Activated naive CD4-positive, alpha-beta T cell treated with anti-CD3 and anti-CD28 coated beads for 36 hours (primary cell): ENCODE results near the gene PRKAR2B. TPM values are rescaled to one million over a fixed set of nuclear protein-coding genes. Genes with fewer than 3 reads are reported as not detected.
"Not testable (repeated sequence)": the region's sequence is repeated elsewhere in the genome, so short reads cannot be mapped to it uniquely, and the experiment has no call there.

Experiments
- CTCF ChIA-PET: fragments of 350-600 bp; sonication (Branson Sonifier 250); formaldehyde crosslinking; loops from one replicate; lab custom pipeline; 2021; ENCODE audit warnings: antibody characterized with exemption; lab: Charles Lee
- DNase-seq: peaks from one replicate; pipeline ENCODE4 v3.0.0-alpha.2; 2020
- H3K27ac Mint-ChIP-seq: one replicate; pipeline ENCODE4 v1.8.0; 2021; ENCODE audit warnings: mild to moderate bottlenecking, mixed read lengths
- H3K27me3 Mint-ChIP-seq: one replicate; pipeline ENCODE4 v1.8.0; 2021; ENCODE audit warnings: low read depth, mixed read lengths
- H3K36me3 Mint-ChIP-seq: one replicate; pipeline ENCODE4 v1.8.0; 2021; ENCODE audit warnings: low read depth, mixed read lengths
- H3K4me1 Mint-ChIP-seq: one replicate; pipeline ENCODE4 v1.8.0; 2021; ENCODE audit warnings: low read depth, mixed read lengths
- H3K4me3 Mint-ChIP-seq: one replicate; pipeline ENCODE4 v1.8.0; 2021; ENCODE audit warnings: mild to moderate bottlenecking, moderate library complexity, mixed read lengths
- H3K9me3 Mint-ChIP-seq: one replicate; pipeline ENCODE4 v1.8.0; 2021; ENCODE audit warnings: mixed read lengths
- intact Hi-C: fragments of 100-400 bp; cut with micrococcal nuclease; formaldehyde crosslinking; loops from one replicate; pipeline ENCODE4 v1.15.1; 2023
- total RNA-seq, 2 experiments: library from RNA; stranded (reverse); gene quantifications; one replicate each; pipeline ENCODE4 v1.2.3, GENCODE V29; 2021

PRKAR2B gene
- total RNA-seq, 2 experiments from 2014 or later = 1.5 TPM

DNA sequence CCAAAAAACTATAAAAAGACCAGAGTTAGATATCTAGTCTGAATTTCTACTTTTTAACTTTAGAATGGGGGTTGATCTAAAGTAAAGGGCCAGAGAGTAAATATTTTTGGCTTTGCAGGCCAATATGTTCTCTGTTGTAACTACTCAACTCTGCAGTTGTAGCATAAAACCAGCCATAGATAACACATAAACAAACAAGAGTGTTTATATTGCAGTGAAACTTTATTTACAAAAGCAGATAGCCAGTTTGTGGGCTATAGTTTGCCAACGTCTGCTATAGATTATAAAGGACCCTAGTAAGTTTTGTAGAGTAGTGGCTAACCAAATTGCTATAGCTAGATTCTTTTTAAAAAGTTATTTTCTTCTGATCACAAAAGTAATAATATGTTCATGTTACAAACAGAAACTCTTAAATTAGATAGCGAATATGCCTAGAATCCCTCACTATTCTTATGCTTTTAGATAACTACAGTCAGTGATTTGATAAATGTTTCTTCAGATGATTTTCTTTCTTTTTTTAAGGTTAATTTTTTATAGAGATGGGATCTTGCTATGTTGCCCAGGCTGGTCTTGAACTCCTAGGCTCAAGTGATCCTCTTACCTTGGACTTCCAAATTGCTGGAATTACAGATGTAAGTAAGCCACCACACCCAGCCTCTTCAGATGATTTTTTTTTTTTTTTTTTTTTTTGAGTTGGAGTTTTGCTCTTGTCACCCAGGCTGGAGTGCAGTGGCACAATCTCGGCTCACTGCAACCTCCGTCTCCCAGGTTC is 100.7 kb downstream of the PRKAR2B start:
- Mint-ChIP-seq H3K4me3 (no peak overlapping the region), H3K27ac (no peak overlapping the region), H3K9me3 (no peaks in the 10 kb centered on the region), H3K4me1 (peaks cover 4% of the 10 kb centered on the region), H3K36me3 (no peaks in the 10 kb centered on the region), H3K27me3 (no peaks in the 10 kb centered on the region)
- CTCF ChIA-PET = interaction anchor here (1.4 kb wide), 1 partner anchor 352 kb away, joined by 3 read pairs; no protein-coding TSS in a partner anchor
- DNase-seq = no peak
- intact Hi-C loops = loop anchor here (5.0 kb wide), 3 partner anchors 98 to 483 kb away; partner anchors contain the start of gene CCDC71L

DNA sequence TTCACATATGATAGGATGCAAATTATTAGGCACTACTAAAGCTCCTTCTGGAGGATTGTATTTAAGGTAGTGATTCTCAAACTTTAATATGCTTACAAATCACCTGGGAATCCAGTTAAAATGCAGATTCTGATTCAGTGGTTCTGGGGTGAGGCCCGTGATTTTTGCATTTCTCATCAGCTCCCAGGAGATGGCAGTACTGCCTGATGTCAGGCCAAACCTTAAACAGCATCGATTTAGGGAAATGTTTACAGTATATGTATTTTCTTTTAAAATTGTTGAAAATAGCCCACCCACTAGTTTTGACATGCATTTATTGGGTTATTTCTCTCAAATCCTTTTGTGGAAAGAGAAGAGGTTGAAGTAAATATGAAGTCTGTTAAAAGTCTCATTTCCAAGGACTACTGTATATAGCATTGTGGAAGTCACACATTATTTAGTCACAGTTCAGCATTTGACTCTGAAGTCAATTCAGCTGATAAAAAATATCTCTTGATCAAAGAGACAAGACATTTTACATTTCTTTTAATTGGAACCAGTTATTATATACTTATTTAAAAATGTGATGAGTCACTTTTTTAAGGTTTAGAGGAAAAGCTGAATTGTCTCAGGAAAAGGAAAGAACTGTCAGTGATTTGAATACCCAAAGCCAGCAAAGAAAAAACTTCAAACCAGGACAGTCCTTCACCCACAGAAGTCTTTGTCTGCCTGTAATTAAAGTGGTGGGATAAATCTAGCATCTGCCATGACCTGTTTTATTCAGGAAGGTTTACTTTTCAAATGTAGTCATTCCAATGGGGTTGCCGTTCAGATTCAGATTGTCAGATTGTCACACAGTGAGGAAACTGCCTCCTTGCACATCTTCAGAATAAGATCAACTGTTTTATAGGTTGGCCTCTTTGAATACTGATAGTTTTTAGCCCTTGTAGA is 103.2 kb downstream of the PRKAR2B start:
- no peaks in the 10 kb centered on the region for H3K36me3 Mint-ChIP-seq
- no peak overlapping the region for H3K27ac Mint-ChIP-seq
- no peaks in the 10 kb centered on the region for H3K27me3 Mint-ChIP-seq
- CTCF ChIA-PET = interaction anchor here (0.6 to 7.7 kb wide), 28 partner anchors 10 to 935 kb away, joined by 3 to 71 read pairs (median 4); partner anchors contain the start of gene HBP1
- H3K4me1 Mint-ChIP-seq = peaks cover 4% of the 10 kb centered on the region
- H3K9me3 Mint-ChIP-seq = no peaks in the 10 kb centered on the region
- DNase-seq = peak; percentile 52
- H3K4me3 Mint-ChIP-seq = no peak overlapping the region
- intact Hi-C loops = loop anchor here (1.0 to 5.0 kb wide), 8 partner anchors 100 to 732 kb away; partner anchors contain the start of gene CCDC71L

GRCh38 chr7:107148721-107149120 is 104.2 kb downstream of the PRKAR2B start:
- H3K27me3 Mint-ChIP-seq = no peaks in the 10 kb centered on the region
- intact Hi-C loops = loop anchor here (5.0 kb wide), 3 partner anchors 101 to 486 kb away; partner anchors contain the start of gene CCDC71L
- no peaks in the 10 kb centered on the region for H3K9me3 Mint-ChIP-seq
- no peak for DNase-seq
- no peak overlapping the region for H3K4me3 Mint-ChIP-seq
- CTCF ChIA-PET = interaction anchor here (0.6 to 7.7 kb wide), 13 partner anchors 14 to 730 kb away, joined by 3 to 71 read pairs (median 6); partner anchors contain the start of gene HBP1
- no peaks in the 10 kb centered on the region for H3K36me3 Mint-ChIP-seq
- peaks cover 4% of the 10 kb centered on the region for H3K4me1 Mint-ChIP-seq
- no peak overlapping the region for H3K27ac Mint-ChIP-seq

DNA sequence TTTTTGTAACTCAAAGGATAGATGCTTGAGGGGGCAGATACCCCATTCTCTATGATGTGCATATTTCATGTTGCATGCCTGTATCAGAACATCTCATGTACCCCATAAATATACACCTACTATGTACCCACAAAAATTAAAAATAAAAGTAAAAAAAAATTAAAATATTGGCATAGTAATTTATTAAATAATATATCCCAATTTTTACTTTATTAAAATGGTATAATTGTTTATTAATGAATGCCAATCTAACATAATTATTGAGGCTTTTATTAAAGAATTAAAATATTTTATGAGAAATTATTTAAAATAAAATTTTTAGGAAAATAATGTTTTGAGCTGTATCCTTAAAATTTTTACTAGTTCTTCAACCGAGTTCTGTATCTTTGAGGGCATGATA is 105.4 kb downstream of the PRKAR2B start:
- H3K36me3 Mint-ChIP-seq = no peaks in the 10 kb centered on the region
- DNase-seq = no peak
- no peaks in the 10 kb centered on the region for H3K27me3 Mint-ChIP-seq
- H3K9me3 Mint-ChIP-seq = no peaks in the 10 kb centered on the region
- peaks cover 4% of the 10 kb centered on the region for H3K4me1 Mint-ChIP-seq
- CTCF ChIA-PET = interaction anchor here (0.6 to 7.7 kb wide), 22 partner anchors 12 to 359 kb away, joined by 3 to 71 read pairs (median 4); partner anchors contain the start of gene HBP1
- H3K27ac Mint-ChIP-seq = no peak overlapping the region
- H3K4me3 Mint-ChIP-seq = no peak overlapping the region
- intact Hi-C loops = loop anchor here (1.0 to 10.0 kb wide), 7 partner anchors 103 to 605 kb away; partner anchors contain the start of genes CBLL1 and CCDC71L

DNA sequence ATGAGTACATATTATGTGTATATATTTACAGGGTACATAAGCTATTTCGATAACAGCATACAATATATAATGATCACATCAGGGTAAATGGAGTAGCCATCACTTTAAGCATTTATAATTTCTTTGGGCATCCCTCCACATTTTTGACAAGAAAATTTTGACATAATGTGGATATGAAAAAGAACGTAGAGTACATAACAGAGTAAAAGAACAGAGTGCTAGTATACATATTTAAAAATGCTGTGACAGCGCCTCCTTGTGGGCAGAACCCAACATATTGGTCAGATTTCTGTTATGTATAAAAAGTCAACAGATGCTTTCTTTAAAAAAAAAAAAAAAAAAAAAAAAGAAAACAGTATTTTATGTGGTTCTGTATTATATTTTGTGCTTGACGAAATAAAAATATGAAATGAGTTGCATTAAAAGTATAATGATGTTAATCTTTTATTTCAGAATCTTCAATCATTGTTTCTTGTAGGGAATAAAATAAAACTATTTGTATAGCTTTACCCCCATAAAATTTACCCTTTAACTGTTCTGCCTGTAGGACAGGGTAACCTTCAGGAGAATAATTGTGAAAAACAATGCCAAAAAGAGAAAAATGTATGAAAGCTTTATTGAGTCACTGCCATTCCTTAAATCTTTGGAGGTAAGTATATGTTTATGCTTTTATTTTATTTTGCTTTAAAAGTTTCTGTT is 106.0 kb downstream of the PRKAR2B start:
- Mint-ChIP-seq H3K4me1 (peaks cover 4% of the 10 kb centered on the region), H3K27me3 (no peaks in the 10 kb centered on the region), H3K9me3 (no peaks in the 10 kb centered on the region), H3K27ac (no peak overlapping the region), H3K36me3 (no peaks in the 10 kb centered on the region), H3K4me3 (no peak overlapping the region)
- DNase-seq = peak; percentile 91
- intact Hi-C loops = loop anchor here (1.0 to 10.0 kb wide), 4 partner anchors 203 to 606 kb away; partner anchors contain the start of gene CBLL1
- CTCF ChIA-PET = interaction anchor here (0.6 to 7.7 kb wide), 28 partner anchors 12 to 726 kb away, joined by 3 to 71 read pairs (median 3); partner anchors contain the start of gene HBP1

DNA sequence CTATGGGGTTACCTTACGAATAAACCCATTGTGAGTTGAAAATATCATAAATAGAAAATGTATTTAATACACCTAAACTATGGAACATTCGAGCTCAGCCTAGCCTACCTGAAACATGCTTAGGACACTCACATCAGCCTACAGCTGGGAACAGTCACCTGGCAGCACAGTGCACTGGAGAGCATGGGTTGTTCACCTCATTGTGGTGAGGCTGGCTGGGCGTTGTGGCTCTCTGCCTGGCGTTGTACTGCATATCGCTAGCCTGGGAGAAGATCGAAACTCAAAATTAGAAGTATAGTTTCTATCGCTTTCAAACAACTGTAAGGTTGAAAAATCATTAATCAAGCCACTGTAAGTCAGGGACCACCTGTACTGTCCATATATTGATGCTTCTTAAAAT is 107.0 kb downstream of the PRKAR2B start:
- CTCF ChIA-PET = interaction anchor here (0.9 to 7.7 kb wide), 7 partner anchors 17 to 725 kb away, joined by 3 to 71 read pairs (median 5); partner anchors contain the start of gene HBP1
- H3K4me3 Mint-ChIP-seq = no peak overlapping the region
- no peak for DNase-seq
- no peak overlapping the region for H3K27ac Mint-ChIP-seq
- no peaks in the 10 kb centered on the region for H3K36me3 Mint-ChIP-seq
- no peaks in the 10 kb centered on the region for H3K9me3 Mint-ChIP-seq
- intact Hi-C loops = loop anchor here (5.0 to 10.0 kb wide), 2 partner anchors 591 to 607 kb away; partner anchors contain the start of gene CBLL1
- peaks cover 4% of the 10 kb centered on the region for H3K4me1 Mint-ChIP-seq
- H3K27me3 Mint-ChIP-seq = no peaks in the 10 kb centered on the region

- intact Hi-C loops = loop anchor here (5.0 to 10.0 kb wide), 2 partner anchors 590 to 607 kb away; partner anchors contain the start of gene CBLL1
- CTCF ChIA-PET = interaction anchor here (0.9 to 7.7 kb wide), 8 partner anchors 10 to 609 kb away, joined by 3 to 71 read pairs (median 4); partner anchors contain the start of gene HBP1
- peaks cover 4% of the 10 kb centered on the region for H3K4me1 Mint-ChIP-seq
- H3K27me3 Mint-ChIP-seq = no peaks in the 10 kb centered on the region
- no peak overlapping the region for H3K27ac Mint-ChIP-seq
- no peaks in the 10 kb centered on the region for H3K36me3 Mint-ChIP-seq
- H3K4me3 Mint-ChIP-seq = no peak overlapping the region
- DNase-seq = no peak
- no peaks in the 10 kb centered on the region for H3K9me3 Mint-ChIP-seq
These were observed 107.5 kb downstream of the PRKAR2B start for GRCh38 chr7:107152011-107152410.

DNA sequence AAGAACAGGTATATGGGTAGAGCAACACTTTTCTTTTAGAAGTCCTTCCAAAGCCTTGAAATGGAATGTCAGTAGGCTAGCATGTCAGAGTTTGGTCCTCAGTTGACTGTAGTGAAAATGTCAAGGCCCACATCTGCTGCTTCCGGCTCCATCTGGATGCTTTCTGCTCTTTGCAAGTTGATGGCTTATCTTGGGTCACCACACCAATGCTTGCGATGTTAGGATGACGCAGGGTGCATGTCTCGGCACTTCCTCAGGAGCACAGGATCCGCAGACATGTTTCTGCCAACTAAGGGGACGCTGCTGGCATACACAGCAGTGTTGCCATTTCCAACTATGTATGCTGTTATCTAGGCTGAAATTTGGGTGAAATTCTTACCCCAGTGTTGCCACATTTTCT is 110.3 kb downstream of the PRKAR2B start:
- no peaks in the 10 kb centered on the region for H3K27me3 Mint-ChIP-seq
- CTCF ChIA-PET = no interaction called here
- no peaks in the 10 kb centered on the region for H3K4me1 Mint-ChIP-seq
- H3K36me3 Mint-ChIP-seq = no peaks in the 10 kb centered on the region
- H3K9me3 Mint-ChIP-seq = no peaks in the 10 kb centered on the region
- intact Hi-C loops = loop anchor here (5.0 to 10.0 kb wide), 2 partner anchors 587 to 610 kb away; partner anchors contain the start of gene CBLL1
- H3K4me3 Mint-ChIP-seq = no peak overlapping the region
- no peak overlapping the region for H3K27ac Mint-ChIP-seq
- no peak for DNase-seq

DNA sequence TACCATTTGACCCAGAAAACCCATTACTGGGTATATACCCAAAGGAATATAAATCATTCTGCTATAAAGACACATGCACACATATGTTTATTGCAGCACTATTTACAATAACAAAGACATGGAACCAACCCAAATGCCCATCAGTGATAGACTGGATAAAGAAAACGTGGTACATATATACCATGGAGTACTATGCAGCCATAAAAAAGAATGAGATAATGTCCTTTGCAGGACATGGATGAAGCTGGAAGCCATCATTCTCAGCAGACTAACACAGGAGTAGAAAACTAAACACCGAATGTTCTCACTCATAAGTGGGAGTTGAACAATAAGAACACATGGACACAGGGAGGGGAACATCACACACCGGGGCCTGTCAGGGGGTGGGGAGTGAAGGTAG is 111.2 kb downstream of the PRKAR2B start:
- not testable (repeated sequence) for H3K9me3 Mint-ChIP-seq, DNase-seq, H3K4me3 Mint-ChIP-seq, H3K27ac Mint-ChIP-seq, H3K27me3 Mint-ChIP-seq, H3K4me1 Mint-ChIP-seq, H3K36me3 Mint-ChIP-seq
- CTCF ChIA-PET = interaction anchor here (1.0 kb wide), 1 partner anchor 363 kb away, joined by 4 read pairs; no protein-coding TSS in a partner anchor
- intact Hi-C loops = loop anchor here (10.0 kb wide), 1 partner anchor 611 kb away; no protein-coding TSS in a partner anchor

GRCh38 chr7:107157091-107157490 is 112.6 kb downstream of the PRKAR2B start:
- Mint-ChIP-seq H3K9me3 (no peaks in the 10 kb centered on the region), H3K4me1 (no peaks in the 10 kb centered on the region), H3K36me3 (no peaks in the 10 kb centered on the region), H3K27ac (no peak overlapping the region), H3K27me3 (no peaks in the 10 kb centered on the region), H3K4me3 (no peak overlapping the region)
- CTCF ChIA-PET = interaction anchor here (0.7 kb wide), 1 partner anchor 10 kb away, joined by 3 read pairs; no protein-coding TSS in a partner anchor
- intact Hi-C loops = loop anchor here (10.0 kb wide), 1 partner anchor 612 kb away; no protein-coding TSS in a partner anchor
- DNase-seq = no peak

DNA sequence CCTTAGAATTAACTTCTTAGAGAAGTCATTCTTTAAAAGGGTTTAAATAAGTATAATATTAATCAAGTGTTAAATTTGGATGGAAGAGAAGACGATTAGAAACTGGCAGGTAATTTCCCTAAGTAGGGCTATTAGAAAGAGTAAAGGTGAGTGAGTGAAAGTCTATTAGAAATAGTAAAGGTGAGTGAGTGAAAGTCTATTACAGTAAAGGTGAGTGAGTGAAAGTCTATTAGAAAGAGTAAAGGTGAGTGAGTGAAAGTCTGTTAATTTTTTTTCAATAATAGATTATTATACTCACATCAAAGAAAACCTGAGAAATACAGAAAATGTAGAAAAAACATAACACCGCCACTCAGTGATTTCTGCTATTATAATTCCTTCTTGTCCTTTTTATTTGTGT is 113.5 kb downstream of the PRKAR2B start:
- CTCF ChIA-PET = interaction anchor here (0.6 kb wide), 1 partner anchor 539 kb away, joined by 3 read pairs; no protein-coding TSS in a partner anchor

More for the DNA sequence above, 113.5 kb downstream of the PRKAR2B start:
- Mint-ChIP-seq H3K36me3 (no peaks in the 10 kb centered on the region), H3K4me1 (no peaks in the 10 kb centered on the region), H3K4me3 (no peak overlapping the region), H3K27me3 (no peaks in the 10 kb centered on the region), H3K9me3 (no peaks in the 10 kb centered on the region), H3K27ac (no peak overlapping the region)
- no peak for DNase-seq
- intact Hi-C loops = loop anchor here (10.0 kb wide), 1 partner anchor 613 kb away; no protein-coding TSS in a partner anchor
